Suppressor macrophage treated with lipopolysaccharide for 4 hours (primary cell): Measurements from ENCODE around the gene FYTTD1.
A peak's percentile ranks its signal among the peaks of the same experiment; 100 is the strongest.
"Not testable (repeated sequence)": the region's sequence is repeated elsewhere in the genome, so short reads cannot be mapped to it uniquely, and the experiment has no call there.

Experiments
- DNase-seq: peaks from one replicate; pipeline ENCODE4 v3.0.0-alpha.2; 2020

Gene FYTTD1

GRCh38 chr3:197749601-197750395 lies at the start of gene FYTTD1:
Gene FYTTD1 (plus strand): TSS chr3:197749883. CDS start chr3:197749972, 89 bp downstream.
- DNase-seq = peak; percentile 96

- no peak for DNase-seq
These were observed 49.6 kb upstream of the FYTTD1 start for GRCh38 chr3:197700095-197700494.

GRCh38 chr3:197701841-197702240 lies 47.8 kb upstream of the FYTTD1 start:
- no peak for DNase-seq

- DNase-seq = no peak
These were observed 43.0 kb upstream of the FYTTD1 start for GRCh38 chr3:197706658-197707057.

GRCh38 chr3:197709135-197709534 lies 40.5 kb upstream of the FYTTD1 start:
- DNase-seq = peak; percentile 70

GRCh38 chr3:197710965-197711364 lies 38.7 kb upstream of the FYTTD1 start:
- not testable (repeated sequence) for DNase-seq

GRCh38 chr3:197711973-197712707 lies 37.5 kb upstream of the FYTTD1 start:
- peak; percentile 98 for DNase-seq

- no peak for DNase-seq
These were observed 36.2 kb upstream of the FYTTD1 start for GRCh38 chr3:197713477-197713822.

GRCh38 chr3:197714251-197714650 lies 35.4 kb upstream of the FYTTD1 start:
- DNase-seq = no peak

- no peak for DNase-seq
These were observed 30.8 kb upstream of the FYTTD1 start for GRCh38 chr3:197718891-197719290.

GRCh38 chr3:197720694-197721093 lies 29.0 kb upstream of the FYTTD1 start:
- DNase-seq = no peak

GRCh38 chr3:197722734-197723133 lies 26.9 kb upstream of the FYTTD1 start:
- DNase-seq = no peak

GRCh38 chr3:197727878-197728277 lies 21.8 kb upstream of the FYTTD1 start:
- DNase-seq = not testable (repeated sequence)

- peak; percentile 46 for DNase-seq
These were observed 21.2 kb upstream of the FYTTD1 start for GRCh38 chr3:197728487-197728886.

- DNase-seq = no peak
These were observed 19.5 kb upstream of the FYTTD1 start for GRCh38 chr3:197730200-197730599.

- DNase-seq = not testable (repeated sequence)
These were observed 18.9 kb upstream of the FYTTD1 start for GRCh38 chr3:197730770-197731169.

GRCh38 chr3:197731483-197731882 lies 18.2 kb upstream of the FYTTD1 start:
- DNase-seq = not testable (repeated sequence)

- DNase-seq = no peak
These were observed 16.6 kb upstream of the FYTTD1 start for GRCh38 chr3:197733042-197733441.

GRCh38 chr3:197734667-197735318 lies 14.9 kb upstream of the FYTTD1 start:
- DNase-seq = peak; percentile 89

GRCh38 chr3:197736010-197736490 lies 13.6 kb upstream of the FYTTD1 start:
- peak; percentile 60 for DNase-seq

- peak; percentile 99 for DNase-seq
These were observed 13.0 kb upstream of the FYTTD1 start, which contains the start of gene RUBCN for GRCh38 chr3:197736491-197737318. Gene RUBCN (minus strand): TSS chr3:197736904. CDS start chr3:197736719, 185 bp downstream.

- no peak for DNase-seq
These were observed 12.4 kb upstream of the FYTTD1 start for GRCh38 chr3:197737319-197737649.
